CD4-positive, alpha-beta T cell treated with Interleukin-6 at 100 ng/mL for 8 hours (primary cell): ENCODE measurements around the gene DMRTC2.

ENCODE experiments used
- DNase-seq: peaks from one replicate; pipeline ENCODE4 v3.0.0-alpha.2; 2020; ENCODE audit warnings: mixed read lengths, low spot score

The DMRTC2 gene

GRCh38 chr19:41890936-41891335 lies 46.1 kb downstream of the DMRTC2 start:
- no peak for DNase-seq

- no peak for DNase-seq
These were observed 47.5 kb downstream of the DMRTC2 start for GRCh38 chr19:41892173-41892902.

GRCh38 chr19:41893899-41894298 lies 49.1 kb downstream of the DMRTC2 start:
- DNase-seq: no peak

- no peak for DNase-seq
These were observed 49.5 kb downstream of the DMRTC2 start for GRCh38 chr19:41894350-41894749.

- DNase-seq: no peak
These were observed 51.1 kb downstream of the DMRTC2 start for GRCh38 chr19:41895745-41896580.

GRCh38 chr19:41896581-41896942 lies 51.7 kb downstream of the DMRTC2 start:
- DNase-seq: no peak

GRCh38 chr19:41897181-41897580 lies 52.3 kb downstream of the DMRTC2 start:
- no peak for DNase-seq

GRCh38 chr19:41897820-41898219 lies 53.0 kb downstream of the DMRTC2 start:
- DNase-seq: no peak

- no peak for DNase-seq
These were observed 53.4 kb downstream of the DMRTC2 start for GRCh38 chr19:41898235-41898634.
